Fibroblast of lung (primary cell): ENCODE data around the gene TRAPPC5.

Experiments
- CTCF ChIP-seq, 2 donors: IDR thresholded peaks in 1 of 2; conservative IDR thresholded peaks in 1 of 2; 1 replicate in 1 of 2; 2 replicates in 1 of 2; pipeline ENCODE4 v1.5.1; 2011 to 2012; ENCODE audit warnings: low read length in 2 of 2, control low read depth in 1 of 2, inconsistent platforms in 1 of 2, low read depth in 1 of 2, mild to moderate bottlenecking in 1 of 2
- EZH2 ChIP-seq: IDR thresholded peaks from 2 replicates; pipeline ENCODE4 v1.5.1; 2012; ENCODE audit warnings: low read length, control low read depth, mild to moderate bottlenecking; ENCODE audit errors: missing control alignments

GRCh38 chr19:7729831-7730285, 49.2 kb downstream of the TRAPPC5 start:
- no peak for TF ChIP-seq CTCF (conservative IDR thresholded peaks at IDR 0.05 in 1 of 2, IDR thresholded peaks at IDR 0.05 in 1 of 2; ENCODE audit: low read depth in 1 of 2, low read length in 2 of 2)
- TF ChIP-seq EZH2: no peak
